ENCODE results near the gene CCDC158. TPM values are rescaled to one million over a fixed set of nuclear protein-coding genes. Genes with fewer than 3 reads are reported as not detected.

Gene CCDC158
- total and polyA plus RNA-seq, 4 donors, result 0.04 to 0.37 (median 0.14) TPM

GRCh38 chr4:76312457-76312856 is 108.5 kb downstream of the CCDC158 start:
- 43 to 71% methylated on average over 1 of the region's 1 CpG for WGBS, 2 donors

GRCh38 chr4:76311896-76312331 is 109.0 kb downstream of the CCDC158 start:
- ATAC-seq (ENCODE audit: insufficient read depth, low FRiP score), result no peak
- no peak overlapping the region for H3K9ac ChIP-seq (ENCODE audit: insufficient read depth in 1 of 2, low read length in 2 of 2)
- no peak overlapping the region for H3K27ac ChIP-seq (ENCODE audit: low read depth in 1 of 2, low read length in 1 of 2)
- no peak for DNase-seq
- no peak overlapping the region for H3K4me3 ChIP-seq
- H3K4me1 ChIP-seq (ENCODE audit: control insufficient read depth in 5 of 5, insufficient read depth in 5 of 5, low read length in 5 of 5), result peaks cover 0 to 13% (median 6%) of the 10 kb centered on the region in 5 donors
- WGBS, 2 donors, result 58 to 70% methylated on average over 1 of the region's 1 CpG
- H3K36me3 ChIP-seq (ENCODE audit: control insufficient read depth in 4 of 4, insufficient read depth in 4 of 4, low read length in 4 of 4), result peaks cover 0 to 4% (median 4%) of the 10 kb centered on the region in 4 donors
- no peak for TF ChIP-seq CTCF (IDR thresholded peaks at IDR 0.05; ENCODE audit: control extremely low read depth, extremely low read depth)
- H3K9me3 ChIP-seq (ENCODE audit: control insufficient read depth in 4 of 4, insufficient read depth in 3 of 4, low read length in 3 of 4), result peaks cover 0 to 6% (median 4%) of the 10 kb centered on the region in 4 donors
- H3K27me3 ChIP-seq (ENCODE audit: control insufficient read depth in 3 of 3, insufficient read depth in 3 of 3, low read length in 2 of 3), result no peaks in the 10 kb centered on the region

More at GRCh38 chr4:76312457-76312856, 108.5 kb downstream of the CCDC158 start:
- DNase-seq (no peak), ATAC-seq (ENCODE audit: insufficient read depth, low FRiP score) (no peak)
- H3K27ac ChIP-seq (ENCODE audit: low read depth in 1 of 2, low read length in 1 of 2), result no peak overlapping the region
- no peak for TF ChIP-seq CTCF (IDR thresholded peaks at IDR 0.05; ENCODE audit: control extremely low read depth, extremely low read depth)
- no peak overlapping the region for H3K4me3 ChIP-seq
- no peak overlapping the region for H3K9ac ChIP-seq (ENCODE audit: insufficient read depth in 1 of 2, low read length in 2 of 2)
- H3K36me3 ChIP-seq (ENCODE audit: control insufficient read depth in 4 of 4, insufficient read depth in 4 of 4, low read length in 4 of 4), result peaks cover 0 to 4% (median 4%) of the 10 kb centered on the region in 4 donors
- H3K4me1 ChIP-seq (ENCODE audit: control insufficient read depth in 5 of 5, insufficient read depth in 5 of 5, low read length in 5 of 5), result peaks cover 0 to 11% (median 6%) of the 10 kb centered on the region in 5 donors
- H3K27me3 ChIP-seq (ENCODE audit: control insufficient read depth in 3 of 3, insufficient read depth in 3 of 3, low read length in 2 of 3), result no peaks in the 10 kb centered on the region
- H3K9me3 ChIP-seq (ENCODE audit: control insufficient read depth in 4 of 4, insufficient read depth in 3 of 4, low read length in 3 of 4), result peaks cover 0 to 8% (median 6%) of the 10 kb centered on the region in 4 donors

- no peak for DNase-seq
- H3K36me3 ChIP-seq (ENCODE audit: control insufficient read depth in 4 of 4, insufficient read depth in 4 of 4, low read length in 4 of 4), result peaks cover 0 to 4% (median 4%) of the 10 kb centered on the region in 4 donors
Observed at GRCh38 chr4:76310683-76311082, 110.3 kb downstream of the CCDC158 start.

More at GRCh38 chr4:76310683-76311082, 110.3 kb downstream of the CCDC158 start:
- H3K4me3 ChIP-seq, result no peak overlapping the region
- no peak overlapping the region for H3K9ac ChIP-seq (ENCODE audit: insufficient read depth in 1 of 2, low read length in 2 of 2)
- H3K27me3 ChIP-seq (ENCODE audit: control insufficient read depth in 3 of 3, insufficient read depth in 3 of 3, low read length in 2 of 3), result no peaks in the 10 kb centered on the region
- H3K9me3 ChIP-seq (ENCODE audit: control insufficient read depth in 4 of 4, insufficient read depth in 3 of 4, low read length in 3 of 4), result peaks cover 0 to 5% (median 0%) of the 10 kb centered on the region in 4 donors
- TF ChIP-seq CTCF (IDR thresholded peaks at IDR 0.05; ENCODE audit: control extremely low read depth, extremely low read depth), result no peak
- H3K4me1 ChIP-seq (ENCODE audit: control insufficient read depth in 5 of 5, insufficient read depth in 5 of 5, low read length in 5 of 5), result peaks cover 0 to 16% (median 9%) of the 10 kb centered on the region in 5 donors
- 79 to 82% methylated on average over 4 of the region's 4 CpGs for WGBS, 2 donors
- ATAC-seq (ENCODE audit: insufficient read depth, low FRiP score), result no peak
- H3K27ac ChIP-seq (ENCODE audit: low read depth in 1 of 2, low read length in 1 of 2), result no peak overlapping the region

All from lung (tissue), 12 donors.